ENCODE measurements around the gene CAMTA1.

CAMTA1 gene

GRCh38 chr1:7438396-7438785 is 653.1 kb downstream of the CAMTA1 start:
- DNase-seq (ENCODE audit: low read depth in 2 of 2, low spot score in 1 of 2) = no peak

GRCh38 chr1:7438921-7439655 is 653.8 kb downstream of the CAMTA1 start:
- DNase-seq (ENCODE audit: low read depth in 2 of 2, low spot score in 1 of 2) = no peak

GRCh38 chr1:7440154-7440553 is 654.9 kb downstream of the CAMTA1 start:
- DNase-seq (ENCODE audit: low read depth in 2 of 2, low spot score in 1 of 2) = no peak

GRCh38 chr1:7441143-7441841 is 656.0 kb downstream of the CAMTA1 start:
- DNase-seq (ENCODE audit: low read depth in 2 of 2, low spot score in 1 of 2) = no peak

GRCh38 chr1:7442036-7442435 is 656.8 kb downstream of the CAMTA1 start:
- no peak for DNase-seq (ENCODE audit: low read depth in 2 of 2, low spot score in 1 of 2)

GRCh38 chr1:7442918-7443317 is 657.7 kb downstream of the CAMTA1 start:
- no peak for DNase-seq (ENCODE audit: low read depth in 2 of 2, low spot score in 1 of 2)

- no peak for DNase-seq (ENCODE audit: low read depth in 2 of 2, low spot score in 1 of 2)
Observed at GRCh38 chr1:7444363-7444762, 659.1 kb downstream of the CAMTA1 start.

- DNase-seq (ENCODE audit: low read depth in 2 of 2, low spot score in 1 of 2) = no peak
Observed at GRCh38 chr1:7447093-7447492, 661.8 kb downstream of the CAMTA1 start.

GRCh38 chr1:7447736-7448135 is 662.5 kb downstream of the CAMTA1 start:
- DNase-seq (ENCODE audit: low read depth in 2 of 2, low spot score in 1 of 2) = no peak

GRCh38 chr1:7448986-7449385 is 663.7 kb downstream of the CAMTA1 start:
- DNase-seq (ENCODE audit: low read depth in 2 of 2, low spot score in 1 of 2) = no peak

GRCh38 chr1:7449750-7450149 is 664.5 kb downstream of the CAMTA1 start:
- DNase-seq (ENCODE audit: low read depth in 2 of 2, low spot score in 1 of 2) = no peak

- no peak for DNase-seq (ENCODE audit: low read depth in 2 of 2, low spot score in 1 of 2)
Observed at GRCh38 chr1:7450838-7451237, 665.6 kb downstream of the CAMTA1 start.

GRCh38 chr1:7453038-7453437 is 667.8 kb downstream of the CAMTA1 start:
- no peak for DNase-seq (ENCODE audit: low read depth in 2 of 2, low spot score in 1 of 2)

GRCh38 chr1:7454052-7454815 is 669.0 kb downstream of the CAMTA1 start:
- no peak for DNase-seq (ENCODE audit: low read depth in 2 of 2, low spot score in 1 of 2)

- DNase-seq (ENCODE audit: low read depth in 2 of 2, low spot score in 1 of 2) = no peak
Observed at GRCh38 chr1:7454895-7455784, 669.9 kb downstream of the CAMTA1 start.

GRCh38 chr1:7455796-7456721 is 670.8 kb downstream of the CAMTA1 start:
- DNase-seq (ENCODE audit: low read depth in 2 of 2, low spot score in 1 of 2) = no peak

GRCh38 chr1:7456722-7457082 is 671.4 kb downstream of the CAMTA1 start:
- DNase-seq (ENCODE audit: low read depth in 2 of 2, low spot score in 1 of 2) = no peak

GRCh38 chr1:7457811-7458210 is 672.6 kb downstream of the CAMTA1 start:
- DNase-seq (ENCODE audit: low read depth in 2 of 2, low spot score in 1 of 2) = no peak

- DNase-seq (ENCODE audit: low read depth in 2 of 2, low spot score in 1 of 2) = no peak
Observed at GRCh38 chr1:7458946-7459345, 673.7 kb downstream of the CAMTA1 start.

- no peak for DNase-seq (ENCODE audit: low read depth in 2 of 2, low spot score in 1 of 2)
Observed at GRCh38 chr1:7459914-7460313, 674.7 kb downstream of the CAMTA1 start.

Data from stimulated activated CD8-positive, alpha-beta memory T cell treated with anti-CD3 and anti-CD28 coated beads, Interleukin-4, amount 100 ng/mL, for 4 hours (primary cell).